ENCODE measurements around the gene RBM20. TPM values are rescaled to one million over a fixed set of nuclear protein-coding genes. Genes with fewer than 3 reads are reported as not detected.

RBM20 gene
- total RNA-seq, 1 experiment from 2014 or later = 0.17 TPM

DNA sequence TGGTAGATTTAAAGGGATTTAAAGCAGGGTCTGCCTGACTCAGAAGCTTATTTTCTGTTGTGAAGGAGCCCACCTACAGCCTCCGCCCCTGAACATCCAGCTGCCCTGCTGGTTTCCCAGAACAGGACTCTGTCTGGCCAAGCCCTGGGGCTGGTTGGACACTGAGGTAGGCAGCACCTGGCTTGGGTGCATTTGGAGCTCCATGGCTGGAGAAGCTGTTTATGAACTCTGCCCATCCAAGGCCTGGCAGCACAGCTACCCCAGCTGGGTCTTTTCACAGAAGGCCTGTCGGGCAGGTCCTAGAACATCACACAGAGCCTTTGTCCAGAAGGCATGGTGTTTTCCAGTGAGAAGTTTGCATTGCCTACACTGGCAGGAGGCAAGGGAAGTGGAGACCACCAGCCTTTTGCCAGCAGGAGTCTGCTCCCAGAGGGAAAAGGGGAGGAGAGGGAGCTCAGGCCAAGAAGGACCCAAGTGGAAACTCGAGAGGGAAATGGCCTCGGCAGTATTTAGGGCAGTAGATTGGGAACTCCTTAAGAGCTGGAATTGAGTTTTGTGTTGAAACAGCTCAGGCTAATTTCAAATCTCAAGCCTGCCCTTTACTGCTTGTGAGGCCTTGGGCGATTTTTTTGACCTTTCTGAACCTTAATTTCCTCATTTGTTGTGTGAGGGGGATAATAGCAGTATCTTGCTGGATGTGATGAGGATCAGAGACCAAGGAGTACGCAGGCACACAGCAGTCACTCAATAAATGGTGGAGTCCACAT lies 215.3 kb downstream of the RBM20 start:
- Histone ChIP-seq H3K18ac (ENCODE audit: insufficient read length, low read depth, low read length) (no peak overlapping the region), H3K56ac (ENCODE audit: insufficient read length, low read depth, low read length) (no peak overlapping the region), H3K9me3 (ENCODE audit: control insufficient read depth, low read depth, low read length) (no peaks in the 10 kb centered on the region), H4K20me1 (ENCODE audit: control insufficient read depth, insufficient read depth, insufficient read length) (no peaks in the 10 kb centered on the region), H2BK15ac (ENCODE audit: low read depth, low read length) (no peak overlapping the region), H2BK5ac (ENCODE audit: insufficient read length, low read length) (no peak overlapping the region), H3K27ac (ENCODE audit: insufficient read length, low read depth, low read length) (no peak overlapping the region), H2BK20ac (ENCODE audit: low read depth, low read length, poor library complexity, severe bottlenecking) (no peak overlapping the region), H2AFZ (ENCODE audit: low read length) (no peak overlapping the region), H3K23me2 (ENCODE audit: insufficient read length, low read depth, low read length, poor library complexity, severe bottlenecking) (no peaks in the 10 kb centered on the region), H3K27me3 (ENCODE audit: insufficient read depth, low read length) (no peaks in the 10 kb centered on the region), H3K14ac (ENCODE audit: insufficient read depth, low read length) (no peak overlapping the region), H3K4ac (ENCODE audit: low read depth, low read length) (no peak overlapping the region), H3K4me1 (ENCODE audit: insufficient read depth, low read length) (no peaks in the 10 kb centered on the region), H4K5ac (ENCODE audit: insufficient read length, low read depth, low read length) (no peak overlapping the region), H2BK12ac (ENCODE audit: insufficient read length, low read depth, low read length) (no peak overlapping the region), H2BK120ac (ENCODE audit: low read depth, low read length, poor library complexity, severe bottlenecking) (no peak overlapping the region), H4K8ac (replicated peaks; ENCODE audit: insufficient read length, low read depth, low read length) (no peak overlapping the region), H4K91ac (ENCODE audit: insufficient read length, low read depth, low read length) (no peak overlapping the region), H2AK5ac (ENCODE audit: insufficient read length, low read length) (no peak overlapping the region), H3K79me1 (ENCODE audit: insufficient read depth, low read depth, low read length, poor library complexity, severe bottlenecking) (no peaks in the 10 kb centered on the region), H3K79me2 (ENCODE audit: insufficient read depth, low read length) (no peaks in the 10 kb centered on the region), H3K9ac (ENCODE audit: extremely low read depth, insufficient read length, low read length) (no peak overlapping the region), H3K23ac (ENCODE audit: insufficient read length, low read depth, low read length) (no peak overlapping the region), H3K4me2 (ENCODE audit: insufficient read depth, insufficient read length, low read length) (no peak overlapping the region), H3T11ph (ENCODE audit: low read length) (no peak overlapping the region)
- TF ChIP-seq, protein P1, sequence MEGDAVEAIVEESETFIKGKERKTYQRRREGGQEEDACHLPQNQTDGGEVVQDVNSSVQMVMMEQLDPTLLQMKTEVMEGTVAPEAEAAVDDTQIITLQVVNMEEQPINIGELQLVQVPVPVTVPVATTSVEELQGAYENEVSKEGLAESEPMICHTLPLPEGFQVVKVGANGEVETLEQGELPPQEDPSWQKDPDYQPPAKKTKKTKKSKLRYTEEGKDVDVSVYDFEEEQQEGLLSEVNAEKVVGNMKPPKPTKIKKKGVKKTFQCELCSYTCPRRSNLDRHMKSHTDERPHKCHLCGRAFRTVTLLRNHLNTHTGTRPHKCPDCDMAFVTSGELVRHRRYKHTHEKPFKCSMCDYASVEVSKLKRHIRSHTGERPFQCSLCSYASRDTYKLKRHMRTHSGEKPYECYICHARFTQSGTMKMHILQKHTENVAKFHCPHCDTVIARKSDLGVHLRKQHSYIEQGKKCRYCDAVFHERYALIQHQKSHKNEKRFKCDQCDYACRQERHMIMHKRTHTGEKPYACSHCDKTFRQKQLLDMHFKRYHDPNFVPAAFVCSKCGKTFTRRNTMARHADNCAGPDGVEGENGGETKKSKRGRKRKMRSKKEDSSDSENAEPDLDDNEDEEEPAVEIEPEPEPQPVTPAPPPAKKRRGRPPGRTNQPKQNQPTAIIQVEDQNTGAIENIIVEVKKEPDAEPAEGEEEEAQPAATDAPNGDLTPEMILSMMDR (conservative IDR thresholded peaks at IDR 0.05) = no peak
- Mint-ChIP-seq H3K4me3 (no peak overlapping the region), H3K27ac (no peak overlapping the region), H3K36me3 (ENCODE audit: insufficient read depth in 1 of 3, low read depth in 3 of 3) (no peaks in the 10 kb centered on the region), H3K4me1 (peaks cover 4 to 7% of the 10 kb centered on the region in 2 experiments), H3K9me3 (0 out of 5 replicates have a peak, but pooled peaks cover 0 to 2% of the 10 kb centered on the region in 2 experiments), H3K27me3 (ENCODE audit: low read depth) (peaks cover 2% of the 10 kb centered on the region; the same call in 1 of the 2 replicates)
- no CpG with 5 or more reads among the region's 6 CpGs for WGBS (ENCODE audit: extremely low coverage, insufficient read length, low lambda C conversion rate)
- no peak for DNase-seq
